ENCODE data around the gene OGFR. TPM values are rescaled to one million over a fixed set of nuclear protein-coding genes. Genes with fewer than 3 reads are reported as not detected.

The OGFR gene
- total RNA-seq, 6 experiments from 2014 or later: 40.7 to 48.1 (median 47.0) TPM

GRCh38 chr20:62799873-62800272 is 4.8 kb upstream of the OGFR start:
- 64% methylated on average over 2 of the region's 10 CpGs for WGBS (ENCODE audit: insufficient coverage, low coverage, low lambda C conversion rate, missing lambda C conversion rate)
- H3K36me3 ChIP-seq: peaks cover 0 to 26% (median 9%) of the 10 kb centered on the region in 4 donors
- TF ChIP-seq CTCF (IDR thresholded peaks at IDR 0.05) (no peak), POLR2A (IDR thresholded peaks at IDR 0.05) (no peak)
- H3K27me3 ChIP-seq: no peaks in the 10 kb centered on the region
- peaks cover 0 to 37% (median 13%) of the 10 kb centered on the region in 4 donors for H3K4me1 ChIP-seq
- H3K9me3 ChIP-seq: no peaks in the 10 kb centered on the region
- ATAC-seq: no peak
- H3K4me3 ChIP-seq: no peak overlapping the region
- no peak overlapping the region for H3K27ac ChIP-seq
- intact Hi-C loops (cut with DNase I): no loop called here
- DNase-seq: no peak

- Histone ChIP-seq H3K9me3 (no peaks in the 10 kb centered on the region), H3K4me3 (no peak overlapping the region), H3K36me3 (peaks cover 0 to 26% (median 9%) of the 10 kb centered on the region in 4 donors), H3K27ac (no peak overlapping the region), H3K27me3 (no peaks in the 10 kb centered on the region), H3K4me1 (peaks cover 0 to 34% (median 13%) of the 10 kb centered on the region in 4 donors)
- 78% methylated on average over 19 of the region's 26 CpGs for WGBS (ENCODE audit: insufficient coverage, low coverage, low lambda C conversion rate, missing lambda C conversion rate)
- intact Hi-C loops (cut with DNase I): no loop called here
- TF ChIP-seq CTCF (IDR thresholded peaks at IDR 0.05): no peak
- TF ChIP-seq POLR2A (IDR thresholded peaks at IDR 0.05): no peak
- ATAC-seq (no peak), DNase-seq (no peak)
Measured at GRCh38 chr20:62800314-62801259, 4.0 kb upstream of the OGFR start.

GRCh38 chr20:62801284-62802010 is 3.2 kb upstream of the OGFR start:
- H3K36me3 ChIP-seq: peaks cover 0 to 26% (median 9%) of the 10 kb centered on the region in 4 donors
- intact Hi-C loops (cut with DNase I): no loop called here
- H3K4me3 ChIP-seq: no peak overlapping the region
- DNase-seq (no peak), ATAC-seq (no peak)
- no peak overlapping the region for H3K27ac ChIP-seq
- peaks cover 0 to 36% (median 15%) of the 10 kb centered on the region in 4 donors for H3K4me1 ChIP-seq
- no peaks in the 10 kb centered on the region for H3K27me3 ChIP-seq
- 33% methylated on average over 1 of the region's 15 CpGs for WGBS (ENCODE audit: insufficient coverage, low coverage, low lambda C conversion rate, missing lambda C conversion rate)
- TF ChIP-seq CTCF (IDR thresholded peaks at IDR 0.05) (no peak), POLR2A (IDR thresholded peaks at IDR 0.05) (no peak)
- H3K9me3 ChIP-seq: no peaks in the 10 kb centered on the region

GRCh38 chr20:62802026-62802712 is 2.5 kb upstream of the OGFR start:
- 93% methylated on average over 3 of the region's 22 CpGs for WGBS (ENCODE audit: insufficient coverage, low coverage, low lambda C conversion rate, missing lambda C conversion rate)
- Histone ChIP-seq H3K4me1 (peaks cover 0 to 41% (median 19%) of the 10 kb centered on the region in 4 donors), H3K4me3 (no peak overlapping the region), H3K27ac (no peak overlapping the region), H3K9me3 (no peaks in the 10 kb centered on the region), H3K36me3 (peaks cover 0 to 26% (median 9%) of the 10 kb centered on the region in 4 donors), H3K27me3 (no peaks in the 10 kb centered on the region)
- ATAC-seq (no peak), DNase-seq (no peak)
- TF ChIP-seq POLR2A (IDR thresholded peaks at IDR 0.05) (no peak), CTCF (IDR thresholded peaks at IDR 0.05) (no peak)
- intact Hi-C loops (cut with DNase I): no loop called here
